M059J (cell line): ENCODE results near the gene WDR49. TPM values are rescaled to one million over a fixed set of nuclear protein-coding genes. Genes with fewer than 3 reads are reported as not detected.
A peak's percentile ranks its signal among the peaks of the same experiment; 100 is the strongest.

ENCODE experiments used
- DNase-seq: peaks from one replicate; pipeline ENCODE4 v3.0.0-alpha.2; 2012; ENCODE audit warnings: low read depth
- total RNA-seq: library from RNA; depleted of rRNA; stranded (reverse); fragments of >200 nt; shearing (Covaris generic); gene quantifications from 2 replicates; pipeline ENCODE4 v1.2.3, GENCODE V29; 2014; rRNA removed

Gene WDR49
- total RNA-seq: not detected in 2 replicates

- DNase-seq: peak; percentile 13
Measured at GRCh38 chr3:167653760-167654159, at the start of gene WDR49. Gene WDR49 (minus strand): TSS chr3:167653942. CDS start chr3:167653425, 517 bp downstream.

GRCh38 chr3:167700926-167701325 is 47.2 kb upstream of the WDR49 start:
- no peak for DNase-seq

- DNase-seq: no peak
Measured at GRCh38 chr3:167700046-167700445, 46.3 kb upstream of the WDR49 start.

GRCh38 chr3:167694121-167694520 is 40.4 kb upstream of the WDR49 start:
- no peak for DNase-seq

GRCh38 chr3:167691366-167691765 is 37.6 kb upstream of the WDR49 start:
- DNase-seq: no peak

GRCh38 chr3:167684388-167684993 is 30.7 kb upstream of the WDR49 start:
- peak; percentile 72 for DNase-seq

- no peak for DNase-seq
Measured at GRCh38 chr3:167679526-167679925, 25.8 kb upstream of the WDR49 start.

- DNase-seq: no peak
Measured at GRCh38 chr3:167675848-167676247, 22.1 kb upstream of the WDR49 start.

- DNase-seq: no peak
Measured at GRCh38 chr3:167673221-167673620, 19.5 kb upstream of the WDR49 start.

- no peak for DNase-seq
Measured at GRCh38 chr3:167671878-167672427, 18.2 kb upstream of the WDR49 start.

GRCh38 chr3:167669699-167670098 is 16.0 kb upstream of the WDR49 start:
- no peak for DNase-seq

GRCh38 chr3:167668651-167669050 is 14.9 kb upstream of the WDR49 start:
- DNase-seq: no peak

GRCh38 chr3:167666563-167666962 is 12.8 kb upstream of the WDR49 start:
- DNase-seq: no peak

GRCh38 chr3:167662919-167663400 is 9.2 kb upstream of the WDR49 start:
- DNase-seq: no peak

- DNase-seq: no peak
Measured at GRCh38 chr3:167657684-167658225, 4.0 kb upstream of the WDR49 start.

- DNase-seq: no peak
Measured at GRCh38 chr3:167656821-167657220, 3.1 kb upstream of the WDR49 start.

GRCh38 chr3:167653155-167653554 is 587 bp downstream of the WDR49 start:
- DNase-seq: no peak

GRCh38 chr3:167651826-167652225 is 1.9 kb downstream of the WDR49 start:
- no peak for DNase-seq

GRCh38 chr3:167650459-167650858 is 3.3 kb downstream of the WDR49 start:
- no peak for DNase-seq

GRCh38 chr3:167649746-167650145 is 4.0 kb downstream of the WDR49 start:
- DNase-seq: no peak

- no peak for DNase-seq
Measured at GRCh38 chr3:167644611-167645010, 9.1 kb downstream of the WDR49 start.

GRCh38 chr3:167631471-167631870 is 22.3 kb downstream of the WDR49 start:
- no peak for DNase-seq

GRCh38 chr3:167626490-167626889 is 27.3 kb downstream of the WDR49 start:
- DNase-seq: peak; percentile 2
